HepG2 (cell line): Measurements from ENCODE around the gene RNPS1. TPM values are rescaled to one million over a fixed set of nuclear protein-coding genes. Genes with fewer than 3 reads are reported as not detected.

ENCODE experiments used
- ATAC-seq: fragments of 200-7000 bp; cut with Tn5 transposase; 3 replicates; pipeline ENCODE4 v1.9.1; 2020; ENCODE audit warnings: mild to moderate bottlenecking, moderate library complexity
- BruUV-seq: library from RNA; stranded (reverse); fragments of 400-500 nt; replicated peaks from 2 replicates; lab custom pipeline; 2021; lab: Mats Ljungman, UMichigan
- CTCF ChIA-PET: fragments of 300-600 bp; formaldehyde crosslinking; extraction: SDS; loops from one replicate; lab custom pipeline; 2021; ENCODE audit warnings: low total read pairs, inconsistent platforms, low intra/inter-chr PET ratio; lab: Yijun Ruan, JAX
- POLR2A ChIA-PET: fragments of 350-600 bp; sonication (Branson Sonifier 250); formaldehyde crosslinking; loops from one replicate; lab custom pipeline; 2020; ENCODE audit warnings: antibody characterized with exemption, inconsistent platforms; lab: Yijun Ruan, JAX
- DNase-seq: peaks from one replicate; pipeline ENCODE4 v3.0.0-alpha.2; 2015; ENCODE audit warnings: low spot score
- FAIRE-seq: peaks from 3 replicates; lab custom pipeline; 2011; peaks lifted over from hg19 to GRCh38; lab: Jason Lieb, UNC
- H2AFZ ChIP-seq: one replicate; pipeline ENCODE4 v1.6.1; 2011; ENCODE audit warnings: low read length, inconsistent platforms
- H3K27ac ChIP-seq: fragments of 300-600 bp; 3 replicates; pipeline ENCODE4 v1.8.0; 2011; ENCODE audit warnings: mixed run types, mild to moderate bottlenecking, mixed read lengths, low read length, inconsistent platforms; ENCODE audit not compliant: insufficient read depth; ENCODE audit errors: extremely low read length
- H3K27me3 ChIP-seq, 2 experiments: fragments of 200-600 bp in 1 of 2; 2 replicates in 1 of 2; 3 replicates in 1 of 2; pipeline versions ENCODE4 v1.6.0 to v1.8.0; 2011; ENCODE audit warnings: low read length in 2 of 2, mild to moderate bottlenecking in 2 of 2, moderate library complexity in 2 of 2, inconsistent platforms in 1 of 2; ENCODE audit not compliant: insufficient read depth in 2 of 2, control insufficient read depth in 1 of 2
- H3K36me3 ChIP-seq, 2 experiments: fragments of 200-600 bp in 1 of 2; replicated peaks in 1 of 2; 2 replicates in 1 of 2; 3 replicates in 1 of 2; pipeline versions ENCODE4 v1.5.1 to v1.8.0; 2011; ENCODE audit warnings: low read length in 2 of 2, inconsistent platforms in 1 of 2; ENCODE audit not compliant: insufficient read depth in 2 of 2, control insufficient read depth in 1 of 2
- H3K4me1 ChIP-seq: 2 replicates; pipeline ENCODE4 v1.5.1; 2012; ENCODE audit warnings: low read length, inconsistent platforms; ENCODE audit not compliant: insufficient read depth
- H3K4me2 ChIP-seq: 2 replicates; pipeline ENCODE4 v1.6.0; 2011; ENCODE audit warnings: low read depth, low read length, inconsistent platforms
- H3K4me3 ChIP-seq, 3 experiments: fragments of 200-600 bp in 1 of 3; sonication (generic), shearing (Covaris generic) in 1 of 3; replicated peaks in 1 of 3; 2 replicates each; pipeline ENCODE4 v1.5.1; 2011 to 2016; ENCODE audit warnings: low read length in 3 of 3, inconsistent platforms in 2 of 3, low read depth in 2 of 3, mild to moderate bottlenecking in 2 of 3, control low read depth in 1 of 3, mixed read lengths in 1 of 3; ENCODE audit not compliant: insufficient read depth in 1 of 3
- H3K79me2 ChIP-seq: one replicate; pipeline ENCODE4 v1.6.1; 2011; ENCODE audit warnings: low read length, inconsistent platforms; ENCODE audit not compliant: insufficient read depth
- H3K9ac ChIP-seq: 2 replicates; pipeline ENCODE4 v1.6.0; 2011; ENCODE audit warnings: mild to moderate bottlenecking, low read depth, low read length, inconsistent platforms; ENCODE audit not compliant: insufficient read depth
- H3K9me3 ChIP-seq: 2 replicates; pipeline ENCODE4 v1.5.1; 2012; ENCODE audit warnings: mild to moderate bottlenecking, low read length
- H4K20me1 ChIP-seq: 2 replicates; pipeline ENCODE4 v1.6.0; 2011; ENCODE audit warnings: inconsistent platforms, mild to moderate bottlenecking, low read length, moderate library complexity; ENCODE audit not compliant: insufficient read depth
- ARID2 ChIP-seq: sonication (generic); formaldehyde crosslinking; IDR thresholded peaks from 2 replicates; pipeline ENCODE4 v1.8.1; 2022; ENCODE audit warnings: mild to moderate bottlenecking, missing genetic modification reagents, borderline replicate concordance
- CBX2 ChIP-seq, 2 experiments: fragments of 200-600 bp in 1 of 2; sonication (generic); formaldehyde crosslinking in 1 of 2; IDR thresholded peaks; 2 replicates each; pipeline versions ENCODE4 v1.7.0 to v1.8.1; 2018 to 2022; ENCODE audit warnings: low read depth in 2 of 2, low read length in 1 of 2, mild to moderate bottlenecking in 1 of 2, missing genetic modification reagents in 1 of 2
- HMG20A ChIP-seq: IDR thresholded peaks from 2 replicates; pipeline ENCODE4 v1.6.1; 2016; ENCODE audit warnings: borderline replicate concordance
- HNRNPK ChIP-seq: fragments of 200-400 bp; formaldehyde crosslinking; IDR thresholded peaks from 2 replicates; pipeline ENCODE4 v1.6.1; 2018; ENCODE audit warnings: low read length, low read depth, moderate library complexity, mild to moderate bottlenecking; ENCODE audit not compliant: poor library complexity, severe bottlenecking
- HNRNPLL ChIP-seq: fragments of 200-400 bp; formaldehyde crosslinking; IDR thresholded peaks from 2 replicates; pipeline ENCODE4 v1.6.1; 2017; ENCODE audit warnings: mild to moderate bottlenecking, low read depth, low read length; ENCODE audit not compliant: poor library complexity, severe bottlenecking
- KMT2A ChIP-seq: sonication (generic); formaldehyde crosslinking; IDR thresholded peaks from 2 replicates; pipeline ENCODE4 v1.4.0; 2020; ENCODE audit warnings: missing genetic modification reagents
- MXD4 ChIP-seq: IDR thresholded peaks from 2 replicates; pipeline ENCODE4 v1.6.1; 2016; ENCODE audit warnings: mild to moderate bottlenecking, missing biosample characterization, missing genetic modification reagents
- NKX3-1 ChIP-seq: sonication (generic); formaldehyde crosslinking; IDR thresholded peaks from 2 replicates; pipeline ENCODE4 v1.5.0; 2020; ENCODE audit warnings: missing genetic modification reagents
- POLR2AphosphoS2 ChIP-seq: IDR thresholded peaks from 2 replicates; pipeline ENCODE4 v1.6.1; 2011; ENCODE audit warnings: low read depth, low read length, improper control_type of control experiment
- SIN3B ChIP-seq: fragments of 150-350 bp; IDR thresholded peaks from 2 replicates; pipeline ENCODE4 v1.6.1; 2014; ENCODE audit warnings: low read length
- STAG1 ChIP-seq: sonication (generic); formaldehyde crosslinking; IDR thresholded peaks from 2 replicates; pipeline ENCODE4 v1.4.0; 2020; ENCODE audit warnings: missing genetic modification reagents
- ZNF775 ChIP-seq: sonication (generic); formaldehyde crosslinking; IDR thresholded peaks from 2 replicates; pipeline ENCODE4 v1.4.0; 2020; ENCODE audit warnings: missing genetic modification reagents, mild to moderate bottlenecking, moderate library complexity, borderline replicate concordance
- ZNF781 ChIP-seq: sonication (generic); formaldehyde crosslinking; IDR thresholded peaks from 2 replicates; pipeline ENCODE4 v1.5.1; 2020; ENCODE audit warnings: borderline replicate concordance, mild to moderate bottlenecking, missing genetic modification reagents; ENCODE audit errors: not compliant biosample characterization
- WGBS: methylation state at CpG from one replicate; pipeline ENCODE4 v1.1.6; 2017; ENCODE audit warnings: low lambda C conversion rate; 5-methylcytosine and 5-hydroxymethylcytosine counted together
- in situ Hi-C: cut with HindIII; loops from 2 replicates; pipeline ENCODE4 v1.10.0; 2017; ENCODE audit warnings: low pct_unique_long_range_greater_than_20kb; ENCODE audit not compliant: extremely low pct_ligation_motif_present
- intact Hi-C: fragments of 100-400 bp; cut with micrococcal nuclease; formaldehyde crosslinking; loops from one replicate; pipeline ENCODE4 v1.10.0; 2022; ENCODE audit not compliant: unreplicated experiment
- polyA plus RNA-seq, 8 experiments: library from polyadenylated mRNA; depleted of rRNA in 3 of 8; stranded (reverse) in 7 of 8; unstranded in 1 of 8; fragments of >200 nt; fragmentation: Illumina TruSeq in 4 of 8; extraction: Trizol in 4 of 8; gene quantifications; 2 replicates each; pipeline versions ENCODE4 v1.2.1 to v1.2.3, GENCODE V29; 2011 to 2016; ENCODE audit warnings: low read depth in 4 of 8, missing spikeins in 1 of 8, mixed read lengths in 1 of 8; ENCODE audit not compliant: insufficient read depth in 1 of 8
- total RNA-seq, 5 experiments: library from RNA; depleted of rRNA; stranded (reverse); fragments of >200 nt; fragmentation: Illumina TruSeq; extraction: Trizol; gene quantifications; 2 replicates each; pipeline ENCODE4 v1.2.3, GENCODE V29; 2016; ENCODE audit warnings: low read depth in 1 of 5
- TF ChIP-seq, protein P1 (sequence below): sonication (generic); formaldehyde crosslinking; IDR thresholded peaks from 2 replicates; pipeline ENCODE4 v1.5.0; 2020; ENCODE audit warnings: mild to moderate bottlenecking, missing genetic modification reagents, moderate library complexity
- TF ChIP-seq, protein P2 (sequence below): IDR thresholded peaks from 2 replicates; pipeline ENCODE4 v1.6.1; 2018; ENCODE audit warnings: missing genetic modification reagents, mild to moderate bottlenecking, missing compliant biosample characterization
- TF ChIP-seq, protein P3 (sequence below), 2 experiments: fragments of 450-650 bp in 1 of 2; sonication (generic) in 1 of 2; formaldehyde crosslinking; IDR thresholded peaks; 2 replicates each; pipeline versions ENCODE4 v1.5.0 to v1.8.0; 2020 to 2022; ENCODE audit warnings: mild to moderate bottlenecking in 1 of 2, missing genetic modification reagents in 1 of 2
- TF ChIP-seq, protein P4 (sequence below): sonication (generic); formaldehyde crosslinking; IDR thresholded peaks from 2 replicates; pipeline ENCODE4 v1.8.1; 2023; ENCODE audit warnings: mild to moderate bottlenecking, missing genetic modification reagents
- TF ChIP-seq, protein P5 (sequence below): sonication (generic); formaldehyde crosslinking; IDR thresholded peaks from 2 replicates; pipeline ENCODE4 v1.5.0; 2020; ENCODE audit warnings: mild to moderate bottlenecking, missing genetic modification reagents

Gene RNPS1
- total and polyA plus RNA-seq, 2 of the 13 experiments (the other 11 are each of a cell fraction or from before 2014, with no cell fraction given), result 126 to 133 TPM

DNA sequence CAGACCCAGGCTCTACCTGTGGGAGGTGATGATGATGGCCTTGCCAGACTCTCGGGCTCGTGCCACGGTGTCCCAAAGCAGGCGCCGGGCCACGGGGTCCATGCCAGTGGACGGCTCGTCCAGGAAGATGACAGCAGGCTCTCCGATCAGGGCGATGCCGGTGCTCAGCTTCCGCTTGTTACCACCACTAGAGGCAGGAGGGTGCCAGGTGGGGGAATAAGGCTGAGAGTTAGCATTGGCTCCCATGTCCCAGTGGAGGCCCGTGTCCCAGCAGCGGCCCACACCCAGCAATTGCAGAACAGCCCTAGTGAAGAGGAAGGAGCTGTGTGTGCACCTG, 10.3 kb upstream of the RNPS1 start:
- H3K9ac ChIP-seq, result no peak overlapping the region
- intact Hi-C loops (no loop called here), in situ Hi-C loops (no loop called here)
- H4K20me1 ChIP-seq, result no peaks in the 10 kb centered on the region
- DNase-seq, result peak; percentile 18
- peak; percentile 80 for ATAC-seq
- no peaks in the 10 kb centered on the region for H3K36me3 ChIP-seq
- H3K27me3 ChIP-seq, result peaks cover 24 to 68% of the 10 kb centered on the region in 2 experiments
- H2AFZ ChIP-seq, result no peak overlapping the region
- BruUV-seq, result no TSS peak
- peaks cover 27% of the 10 kb centered on the region; the same call in 1 of the 2 replicates for H3K4me1 ChIP-seq
- ChIA-PET CTCF (no interaction called here), POLR2A (interaction anchor here (1.5 kb wide), 1 partner anchor 26 kb away, joined by 4 read pairs; the partner anchor contains the start of gene ECI1)
- H3K27ac ChIP-seq, result no peak overlapping the region
- no peaks in the 10 kb centered on the region for H3K9me3 ChIP-seq
- no peak overlapping the region for H3K4me3 ChIP-seq
- no peak for FAIRE-seq
- H3K4me2 ChIP-seq, result peak overlapping the region; percentile 23; the same call in 1 of the 2 replicates
- no peaks in the 10 kb centered on the region for H3K79me2 ChIP-seq
- WGBS, result 5% methylated on average over 4 of the region's 14 CpGs
- TF ChIP-seq SIN3B (no peak), HNRNPK (no peak), MXD4 (CRISPR knock-in tag) (no peak), STAG1 (peak; percentile 43), POLR2AphosphoS2 (no peak), HNRNPLL (peak; percentile 20), HMG20A (CRISPR knock-in tag) (no peak), NKX3-1 (CRISPR knock-in tag) (no peak), CBX2 (IDR thresholded peaks at IDR 0.05; ENCODE audit: low read depth, low read length) (no peak), CBX2 (CRISPR knock-in tag; IDR thresholded peaks at IDR 0.05; ENCODE audit: low read depth) (no peak), ZNF781 (CRISPR knock-in tag) (no peak), KMT2A (CRISPR knock-in tag) (no peak), ZNF775 (no peak), ARID2 (no peak)
- TF ChIP-seq, protein P1, sequence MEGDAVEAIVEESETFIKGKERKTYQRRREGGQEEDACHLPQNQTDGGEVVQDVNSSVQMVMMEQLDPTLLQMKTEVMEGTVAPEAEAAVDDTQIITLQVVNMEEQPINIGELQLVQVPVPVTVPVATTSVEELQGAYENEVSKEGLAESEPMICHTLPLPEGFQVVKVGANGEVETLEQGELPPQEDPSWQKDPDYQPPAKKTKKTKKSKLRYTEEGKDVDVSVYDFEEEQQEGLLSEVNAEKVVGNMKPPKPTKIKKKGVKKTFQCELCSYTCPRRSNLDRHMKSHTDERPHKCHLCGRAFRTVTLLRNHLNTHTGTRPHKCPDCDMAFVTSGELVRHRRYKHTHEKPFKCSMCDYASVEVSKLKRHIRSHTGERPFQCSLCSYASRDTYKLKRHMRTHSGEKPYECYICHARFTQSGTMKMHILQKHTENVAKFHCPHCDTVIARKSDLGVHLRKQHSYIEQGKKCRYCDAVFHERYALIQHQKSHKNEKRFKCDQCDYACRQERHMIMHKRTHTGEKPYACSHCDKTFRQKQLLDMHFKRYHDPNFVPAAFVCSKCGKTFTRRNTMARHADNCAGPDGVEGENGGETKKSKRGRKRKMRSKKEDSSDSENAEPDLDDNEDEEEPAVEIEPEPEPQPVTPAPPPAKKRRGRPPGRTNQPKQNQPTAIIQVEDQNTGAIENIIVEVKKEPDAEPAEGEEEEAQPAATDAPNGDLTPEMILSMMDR (CRISPR knock-in tag), result peak; percentile 33; the same call in 1 of the 2 replicates
- TF ChIP-seq, protein P2, sequence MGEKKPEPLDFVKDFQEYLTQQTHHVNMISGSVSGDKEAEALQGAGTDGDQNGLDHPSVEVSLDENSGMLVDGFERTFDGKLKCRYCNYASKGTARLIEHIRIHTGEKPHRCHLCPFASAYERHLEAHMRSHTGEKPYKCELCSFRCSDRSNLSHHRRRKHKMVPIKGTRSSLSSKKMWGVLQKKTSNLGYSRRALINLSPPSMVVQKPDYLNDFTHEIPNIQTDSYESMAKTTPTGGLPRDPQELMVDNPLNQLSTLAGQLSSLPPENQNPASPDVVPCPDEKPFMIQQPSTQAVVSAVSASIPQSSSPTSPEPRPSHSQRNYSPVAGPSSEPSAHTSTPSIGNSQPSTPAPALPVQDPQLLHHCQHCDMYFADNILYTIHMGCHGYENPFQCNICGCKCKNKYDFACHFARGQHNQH (CRISPR knock-in tag), result no peak
- TF ChIP-seq, protein P3, sequence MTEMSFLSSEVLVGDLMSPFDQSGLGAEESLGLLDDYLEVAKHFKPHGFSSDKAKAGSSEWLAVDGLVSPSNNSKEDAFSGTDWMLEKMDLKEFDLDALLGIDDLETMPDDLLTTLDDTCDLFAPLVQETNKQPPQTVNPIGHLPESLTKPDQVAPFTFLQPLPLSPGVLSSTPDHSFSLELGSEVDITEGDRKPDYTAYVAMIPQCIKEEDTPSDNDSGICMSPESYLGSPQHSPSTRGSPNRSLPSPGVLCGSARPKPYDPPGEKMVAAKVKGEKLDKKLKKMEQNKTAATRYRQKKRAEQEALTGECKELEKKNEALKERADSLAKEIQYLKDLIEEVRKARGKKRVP (CRISPR knock-in tag; IDR thresholded peaks at IDR 0.05), result no peak
- TF ChIP-seq, protein P4, sequence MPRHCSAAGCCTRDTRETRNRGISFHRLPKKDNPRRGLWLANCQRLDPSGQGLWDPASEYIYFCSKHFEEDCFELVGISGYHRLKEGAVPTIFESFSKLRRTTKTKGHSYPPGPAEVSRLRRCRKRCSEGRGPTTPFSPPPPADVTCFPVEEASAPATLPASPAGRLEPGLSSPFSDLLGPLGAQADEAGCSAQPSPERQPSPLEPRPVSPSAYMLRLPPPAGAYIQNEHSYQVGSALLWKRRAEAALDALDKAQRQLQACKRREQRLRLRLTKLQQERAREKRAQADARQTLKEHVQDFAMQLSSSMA (CRISPR knock-in tag), result no peak
- TF ChIP-seq, protein P5, sequence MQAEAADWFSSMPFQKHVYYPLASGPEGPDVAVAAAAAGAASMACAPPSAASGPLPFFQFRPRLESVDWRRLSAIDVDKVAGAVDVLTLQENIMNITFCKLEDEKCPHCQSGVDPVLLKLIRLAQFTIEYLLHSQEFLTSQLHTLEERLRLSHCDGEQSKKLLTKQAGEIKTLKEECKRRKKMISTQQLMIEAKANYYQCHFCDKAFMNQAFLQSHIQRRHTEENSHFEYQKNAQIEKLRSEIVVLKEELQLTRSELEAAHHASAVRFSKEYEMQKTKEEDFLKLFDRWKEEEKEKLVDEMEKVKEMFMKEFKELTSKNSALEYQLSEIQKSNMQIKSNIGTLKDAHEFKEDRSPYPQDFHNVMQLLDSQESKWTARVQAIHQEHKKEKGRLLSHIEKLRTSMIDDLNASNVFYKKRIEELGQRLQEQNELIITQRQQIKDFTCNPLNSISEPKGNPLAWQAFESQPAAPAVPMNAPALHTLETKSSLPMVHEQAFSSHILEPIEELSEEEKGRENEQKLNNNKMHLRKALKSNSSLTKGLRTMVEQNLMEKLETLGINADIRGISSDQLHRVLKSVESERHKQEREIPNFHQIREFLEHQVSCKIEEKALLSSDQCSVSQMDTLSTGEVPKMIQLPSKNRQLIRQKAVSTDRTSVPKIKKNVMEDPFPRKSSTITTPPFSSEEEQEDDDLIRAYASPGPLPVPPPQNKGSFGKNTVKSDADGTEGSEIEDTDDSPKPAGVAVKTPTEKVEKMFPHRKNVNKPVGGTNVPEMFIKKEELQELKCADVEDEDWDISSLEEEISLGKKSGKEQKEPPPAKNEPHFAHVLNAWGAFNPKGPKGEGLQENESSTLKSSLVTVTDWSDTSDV, result no peak
